Measurements from ENCODE around the gene TERT.

Gene TERT

GRCh38 chr5:1319436-1320256, 24.8 kb upstream of the TERT start:
- no peak for ATAC-seq (ENCODE audit: insufficient read depth, low read depth)
- Histone ChIP-seq H2AFZ (ENCODE audit: low read depth, low read length) (no peak overlapping the region), H3K36me3 (ENCODE audit: insufficient read depth, low read length) (peaks cover 75% of the 10 kb centered on the region), H4K20me1 (ENCODE audit: insufficient read depth, low read length) (no peaks in the 10 kb centered on the region), H3K79me2 (ENCODE audit: insufficient read depth, low read length) (peaks cover 28% of the 10 kb centered on the region), H3K9me3 (ENCODE audit: insufficient read depth, low read length, severe bottlenecking) (no peaks in the 10 kb centered on the region), H3K4me3 (ENCODE audit: low read depth in 1 of 2, low read length in 2 of 2) (no peak overlapping the region), H3K4me1 (ENCODE audit: insufficient read depth, low read length) (peaks cover 90% of the 10 kb centered on the region), H3K9ac (ENCODE audit: low read depth, low read length) (peak overlapping the region; percentile 61; the same call in 1 of the 2 replicates), H3K4me2 (ENCODE audit: insufficient read depth, low read length) (no peak overlapping the region), H3K27me3 (ENCODE audit: insufficient read depth, low read length, poor library complexity) (no peaks in the 10 kb centered on the region), H3K27ac (ENCODE audit: low read length) (peak overlapping the region; percentile 96)
- DNase-seq = no peak
- TF ChIP-seq CTCF (IDR thresholded peaks at IDR 0.05; ENCODE audit: borderline replicate concordance, extremely low read depth, low read length, poor library complexity, severe bottlenecking) = no peak
- no peak for TF ChIP-seq EZH2 (IDR thresholded peaks at IDR 0.05; ENCODE audit: borderline replicate concordance, low read depth, low read length, severe bottlenecking)

DNA sequence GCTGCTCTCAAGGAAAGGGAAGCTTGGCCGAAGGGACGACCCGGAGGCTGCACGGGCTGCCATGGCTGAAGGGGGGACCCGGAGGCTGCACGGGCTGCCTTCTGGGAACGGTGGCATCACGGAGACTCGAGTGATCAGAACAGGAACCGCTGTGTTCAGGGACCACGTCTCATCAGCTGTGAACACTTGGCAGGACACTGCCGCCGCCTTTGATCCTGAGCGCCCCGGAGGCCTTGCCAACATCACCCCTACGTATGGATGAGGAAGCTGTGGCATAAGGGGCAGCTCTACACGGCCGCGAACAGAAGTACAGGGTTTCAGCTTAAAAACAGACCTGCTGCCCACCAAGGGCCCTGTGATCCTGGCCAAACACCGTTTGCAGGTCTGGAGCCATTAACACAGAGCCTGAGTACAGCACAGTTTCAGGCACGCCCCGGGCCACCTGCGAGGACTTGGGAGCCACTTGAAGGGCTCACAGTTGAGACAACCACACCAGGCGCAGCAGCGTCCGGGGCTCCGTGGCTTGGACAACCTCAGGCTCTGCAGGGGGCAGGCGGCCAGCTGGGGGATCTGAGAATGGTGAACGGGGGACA, 23.9 kb upstream of the TERT start:
- ATAC-seq (ENCODE audit: insufficient read depth, low read depth) = no peak
- Histone ChIP-seq H3K9ac (ENCODE audit: low read depth, low read length) (peak overlapping the region; percentile 61; the same call in 1 of the 2 replicates), H3K4me3 (ENCODE audit: low read depth in 1 of 2, low read length in 2 of 2) (no peak overlapping the region), H4K20me1 (ENCODE audit: insufficient read depth, low read length) (no peaks in the 10 kb centered on the region), H3K9me3 (ENCODE audit: insufficient read depth, low read length, severe bottlenecking) (no peaks in the 10 kb centered on the region), H3K36me3 (ENCODE audit: insufficient read depth, low read length) (peaks cover 66% of the 10 kb centered on the region), H3K27ac (ENCODE audit: low read length) (peak overlapping the region; percentile 96), H3K79me2 (ENCODE audit: insufficient read depth, low read length) (peaks cover 31% of the 10 kb centered on the region), H3K27me3 (ENCODE audit: insufficient read depth, low read length, poor library complexity) (no peaks in the 10 kb centered on the region), H2AFZ (ENCODE audit: low read depth, low read length) (no peak overlapping the region), H3K4me2 (ENCODE audit: insufficient read depth, low read length) (no peak overlapping the region), H3K4me1 (ENCODE audit: insufficient read depth, low read length) (peaks cover 94% of the 10 kb centered on the region)
- DNase-seq = peak; percentile 42
- no peak for TF ChIP-seq CTCF (IDR thresholded peaks at IDR 0.05; ENCODE audit: borderline replicate concordance, extremely low read depth, low read length, poor library complexity, severe bottlenecking)
- TF ChIP-seq EZH2 (IDR thresholded peaks at IDR 0.05; ENCODE audit: borderline replicate concordance, low read depth, low read length, severe bottlenecking) = no peak

DNA sequence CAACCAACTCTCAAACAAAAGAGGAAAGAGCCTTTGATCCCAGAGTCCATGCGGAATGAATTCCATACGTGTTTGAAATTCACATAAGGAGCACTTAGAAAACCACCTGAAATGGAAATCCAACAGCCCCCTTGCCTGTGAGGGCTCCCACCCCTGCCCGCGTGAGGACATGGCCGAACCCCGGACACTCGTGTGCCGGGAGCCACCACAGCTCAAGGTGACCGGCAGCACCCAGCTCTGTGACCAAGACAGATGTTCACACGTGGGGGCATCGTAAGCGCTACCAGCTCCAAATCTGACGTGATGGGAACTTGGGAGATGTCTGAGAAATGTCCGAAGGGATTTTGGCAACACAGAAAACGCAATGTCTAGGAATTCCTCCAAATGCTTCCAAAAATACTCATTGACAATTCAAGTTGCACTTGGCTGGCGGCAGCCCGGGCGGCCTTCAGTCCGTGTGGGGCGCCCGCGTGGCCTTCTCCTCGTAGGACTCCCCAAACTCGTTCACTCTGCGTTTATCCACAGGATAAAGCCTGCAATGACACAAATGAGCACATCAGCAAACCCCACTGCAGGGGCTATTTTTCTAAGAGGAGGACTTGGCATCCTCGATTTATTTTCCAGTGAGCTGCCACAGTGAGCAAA, 23.2 kb upstream of the TERT start:
- Histone ChIP-seq H3K79me2 (ENCODE audit: insufficient read depth, low read length) (peaks cover 27% of the 10 kb centered on the region), H3K4me1 (ENCODE audit: insufficient read depth, low read length) (peaks cover 94% of the 10 kb centered on the region), H2AFZ (ENCODE audit: low read depth, low read length) (no peak overlapping the region), H3K36me3 (ENCODE audit: insufficient read depth, low read length) (peaks cover 59% of the 10 kb centered on the region), H4K20me1 (ENCODE audit: insufficient read depth, low read length) (no peaks in the 10 kb centered on the region), H3K4me3 (ENCODE audit: low read depth in 1 of 2, low read length in 2 of 2) (no peak overlapping the region), H3K4me2 (ENCODE audit: insufficient read depth, low read length) (0 out of 2 replicates have a peak overlapping the region, but pooled peaks have one; percentile 7), H3K27ac (ENCODE audit: low read length) (peak overlapping the region; percentile 96), H3K9me3 (ENCODE audit: insufficient read depth, low read length, severe bottlenecking) (no peaks in the 10 kb centered on the region), H3K9ac (ENCODE audit: low read depth, low read length) (peak overlapping the region; percentile 61), H3K27me3 (ENCODE audit: insufficient read depth, low read length, poor library complexity) (no peaks in the 10 kb centered on the region)
- no peak for ATAC-seq (ENCODE audit: insufficient read depth, low read depth)
- DNase-seq = no peak
- TF ChIP-seq CTCF (IDR thresholded peaks at IDR 0.05; ENCODE audit: borderline replicate concordance, extremely low read depth, low read length, poor library complexity, severe bottlenecking) (no peak), EZH2 (IDR thresholded peaks at IDR 0.05; ENCODE audit: borderline replicate concordance, low read depth, low read length, severe bottlenecking) (no peak)
